Jurkat, Clone E6-1 (cell line): ENCODE measurements around the gene NSUN7. TPM values are rescaled to one million over a fixed set of nuclear protein-coding genes. Genes with fewer than 3 reads are reported as not detected.
"Not testable (repeated sequence)": the region's sequence is repeated elsewhere in the genome, so short reads cannot be mapped to it uniquely, and the experiment has no call there.

Experiments
- DNase-seq: peaks from one replicate; pipeline ENCODE4 v3.0.0-alpha.2; 2011; ENCODE audit warnings: low read depth, low spot score
- H3K4me3 ChIP-seq: 2 replicates; pipeline ENCODE4 v1.5.1; 2011; ENCODE audit warnings: mild to moderate bottlenecking, low read length, control low read depth, moderate library complexity
- polyA plus RNA-seq: library from polyadenylated mRNA; unstranded; fragments of >200 nt; gene quantifications from one replicate; pipeline ENCODE4 v1.2.1, GENCODE V29; 2012; ENCODE audit warnings: missing spikeins; ENCODE audit not compliant: insufficient read length, insufficient read depth

NSUN7 gene, protein sequence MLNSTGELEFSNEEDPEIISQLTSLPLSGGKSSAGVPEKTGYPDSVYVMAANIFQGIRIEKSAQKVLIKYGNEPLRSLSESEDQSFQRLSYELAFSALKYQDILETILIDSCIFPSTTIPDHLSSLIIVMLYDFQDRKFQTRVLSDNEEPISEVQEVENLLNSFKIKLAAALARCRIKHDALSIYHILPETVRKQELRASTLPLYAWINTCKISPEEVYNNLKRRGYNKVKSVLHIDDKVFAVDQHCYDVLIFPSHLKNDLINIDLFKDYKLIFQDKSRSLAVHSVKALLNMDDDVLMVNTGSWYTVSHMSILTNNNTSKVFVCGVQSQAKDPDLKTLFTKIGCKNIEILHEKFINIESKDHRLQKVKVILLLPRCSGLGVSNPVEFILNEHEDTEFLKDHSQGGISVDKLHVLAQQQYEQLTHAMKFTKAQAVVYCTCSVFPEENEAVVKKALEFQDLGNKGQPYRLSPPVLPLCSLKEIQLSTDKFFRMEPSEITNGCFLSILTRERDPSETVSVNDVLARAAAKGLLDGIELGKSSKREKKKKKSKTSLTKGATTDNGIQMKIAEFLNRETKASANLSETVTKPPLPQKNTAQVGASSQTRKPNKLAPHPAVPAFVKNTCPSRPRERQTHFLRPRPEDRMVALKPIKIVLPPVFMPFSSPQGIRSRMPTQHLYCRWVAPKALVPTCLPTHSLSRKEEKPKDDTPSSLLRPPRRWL
- not detected for polyA plus RNA-seq

- H3K4me3 ChIP-seq, result peak within 1 kb of the TSS; percentile 5; the same call in 1 of the 2 replicates
- no peak for DNase-seq
These were observed at the start of gene NSUN7 for GRCh38 chr4:40749717-40750460. Gene NSUN7, plus strand, starts transcription at chr4:40749955. Its CDS starts 739 bp downstream, at chr4:40750694.

GRCh38 chr4:40702137-40702799 is 47.5 kb upstream of the NSUN7 start:
- no peak overlapping the region for H3K4me3 ChIP-seq
- no peak for DNase-seq

- H3K4me3 ChIP-seq, result no peak overlapping the region
- DNase-seq, result no peak
These were observed 47.0 kb upstream of the NSUN7 start for GRCh38 chr4:40702800-40703151.

DNA sequence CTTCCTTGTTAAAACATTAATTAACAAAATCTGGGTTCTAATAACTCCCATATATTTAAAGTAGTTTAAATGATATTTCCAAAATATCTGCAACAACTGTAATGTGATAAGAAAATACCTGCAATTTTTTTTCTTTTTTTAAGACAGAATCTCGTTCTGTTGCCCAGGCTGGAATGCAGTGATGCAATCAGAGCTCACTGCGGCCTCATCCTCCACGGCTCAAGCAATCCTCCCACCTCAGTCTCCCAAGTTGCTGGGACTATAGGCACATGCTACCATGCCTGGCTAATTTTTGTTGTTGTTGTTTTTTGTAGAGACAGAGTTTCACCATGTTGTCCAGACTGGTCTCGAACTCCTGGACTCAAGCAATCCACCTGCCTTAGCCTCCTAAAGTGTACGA is 45.7 kb upstream of the NSUN7 start:
- H3K4me3 ChIP-seq, result no peak overlapping the region
- DNase-seq, result no peak

GRCh38 chr4:40710484-40711254 is 39.1 kb upstream of the NSUN7 start:
- no peak for DNase-seq

GRCh38 chr4:40713001-40713400 is 36.8 kb upstream of the NSUN7 start:
- not testable (repeated sequence) for DNase-seq, H3K4me3 ChIP-seq

More at GRCh38 chr4:40710484-40711254, 39.1 kb upstream of the NSUN7 start:
- no peak overlapping the region for H3K4me3 ChIP-seq

- no peak for DNase-seq
- no peak overlapping the region for H3K4me3 ChIP-seq
These were observed 36.0 kb upstream of the NSUN7 start for GRCh38 chr4:40713798-40714197.

GRCh38 chr4:40718586-40718985 is 31.2 kb upstream of the NSUN7 start:
- no peak for DNase-seq
- no peak overlapping the region for H3K4me3 ChIP-seq

DNA sequence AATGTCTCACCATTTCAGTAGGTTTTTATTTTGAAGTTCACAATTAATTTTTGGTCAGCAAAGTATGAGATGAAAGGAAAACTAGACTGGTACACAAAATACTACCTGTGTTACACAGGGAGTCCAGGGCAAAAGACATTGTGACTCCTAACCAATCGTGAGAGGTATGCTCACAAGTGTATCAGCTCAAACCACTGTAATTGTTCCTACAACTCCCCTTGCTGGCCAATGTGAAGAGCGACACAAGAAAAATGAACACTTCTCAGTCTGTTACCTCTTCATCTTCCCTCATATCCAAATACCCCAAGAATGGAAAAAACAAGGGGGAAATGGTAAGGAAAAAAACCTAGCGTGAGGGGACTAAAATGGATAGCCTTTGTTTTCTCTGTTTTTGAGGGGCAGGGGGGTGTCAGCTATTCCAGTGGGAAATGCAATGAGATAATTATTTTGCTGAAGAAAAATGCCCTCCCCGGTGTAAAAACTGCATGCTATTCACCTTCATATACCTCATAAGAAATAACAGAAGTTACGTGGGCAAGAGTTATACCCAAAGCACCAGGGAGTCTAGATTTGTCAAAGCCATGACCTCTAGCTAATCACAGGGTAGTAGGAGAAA is 30.6 kb upstream of the NSUN7 start:
- H3K4me3 ChIP-seq, result no peak overlapping the region
- peak; percentile 49 for DNase-seq

DNA sequence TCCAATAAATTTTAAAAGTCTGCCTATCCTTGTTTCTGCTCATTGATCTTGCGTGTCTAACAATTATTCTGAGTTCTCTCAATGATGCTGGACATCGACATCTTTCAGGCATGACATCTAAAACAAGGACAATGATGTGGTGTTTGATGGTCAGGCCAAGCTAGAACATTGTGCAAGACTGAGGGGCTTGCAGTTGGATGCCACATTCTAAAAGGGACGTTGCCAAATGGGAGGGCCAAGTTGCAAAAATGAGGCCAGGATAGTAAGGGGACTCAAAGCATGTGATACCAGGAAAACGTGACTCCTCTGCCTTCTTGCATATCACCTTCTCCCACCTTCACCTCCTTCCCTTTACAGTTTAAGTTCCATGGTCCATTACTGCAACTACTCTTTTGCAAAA is 29.4 kb upstream of the NSUN7 start:
- no peak for DNase-seq
- no peak overlapping the region for H3K4me3 ChIP-seq

DNA sequence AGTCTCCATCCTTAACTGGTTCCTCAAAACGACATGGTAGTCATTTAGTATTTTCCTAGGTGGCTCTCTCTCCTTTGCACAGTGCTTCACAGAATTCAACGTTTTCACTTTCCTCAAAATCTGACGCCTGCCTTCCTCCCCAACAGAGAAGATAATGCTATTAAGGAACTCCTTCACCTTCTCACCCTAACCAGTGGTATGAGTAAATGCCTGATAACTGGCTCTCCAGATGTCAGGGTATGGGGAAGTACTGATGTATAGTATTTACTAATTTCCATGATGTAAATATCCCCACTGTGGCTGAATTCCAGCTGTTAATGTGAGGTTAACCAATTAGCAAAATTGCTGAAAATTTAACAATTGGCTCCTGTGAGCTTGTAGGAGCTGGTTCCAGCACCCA is 28.8 kb upstream of the NSUN7 start:
- DNase-seq, result no peak
- H3K4me3 ChIP-seq, result no peak overlapping the region

- no peak overlapping the region for H3K4me3 ChIP-seq
- no peak for DNase-seq
These were observed 28.0 kb upstream of the NSUN7 start for GRCh38 chr4:40721730-40722171.

- DNase-seq, result peak; percentile 17
These were observed 27.1 kb upstream of the NSUN7 start for GRCh38 chr4:40722576-40723161.

DNA sequence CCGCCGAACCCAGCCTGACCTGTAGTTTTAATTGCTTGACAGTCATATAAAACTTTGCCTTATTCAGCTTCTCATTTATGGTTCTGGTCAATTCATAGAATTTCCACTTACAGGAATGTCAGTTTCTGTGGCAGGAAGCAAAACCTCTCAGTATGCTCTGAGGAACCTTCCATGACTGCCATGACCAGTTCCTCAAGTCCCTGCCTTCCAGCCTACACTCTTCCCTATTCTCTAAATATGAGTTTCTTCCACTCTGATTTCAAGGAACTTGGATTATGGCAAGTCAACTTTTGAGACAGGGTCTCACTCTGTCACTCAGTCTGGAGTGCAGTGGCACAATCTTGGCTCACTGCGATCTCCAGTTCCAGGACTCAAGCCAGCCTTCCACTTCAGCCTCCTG is 26.0 kb upstream of the NSUN7 start:
- no peak overlapping the region for H3K4me3 ChIP-seq

More at GRCh38 chr4:40722576-40723161, 27.1 kb upstream of the NSUN7 start:
- H3K4me3 ChIP-seq, result no peak overlapping the region

GRCh38 chr4:40728333-40728732 is 21.4 kb upstream of the NSUN7 start:
- no peak for DNase-seq
- no peak overlapping the region for H3K4me3 ChIP-seq

More for the DNA sequence above, 26.0 kb upstream of the NSUN7 start:
- DNase-seq, result no peak

DNA sequence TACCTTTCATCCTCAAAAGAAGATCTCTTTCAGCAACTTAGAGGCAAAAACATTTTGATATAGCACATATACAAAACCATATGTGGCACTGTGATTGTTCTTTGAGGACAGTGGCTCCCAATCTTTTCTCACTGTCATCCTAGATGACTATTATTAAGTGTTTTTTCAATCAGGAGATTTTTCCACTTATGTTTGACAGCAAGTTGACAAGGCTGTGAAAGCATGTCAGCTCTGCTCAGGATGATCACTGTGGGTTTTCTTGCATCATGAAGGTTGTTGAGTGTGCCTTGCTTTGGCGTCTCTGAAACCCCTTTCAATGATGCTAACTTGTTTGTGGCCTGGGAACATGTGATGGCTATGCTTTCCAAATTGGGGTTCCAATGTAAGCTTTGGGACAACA is 20.2 kb upstream of the NSUN7 start:
- H3K4me3 ChIP-seq, result no peak overlapping the region
- DNase-seq, result no peak

GRCh38 chr4:40730091-40730679 is 19.6 kb upstream of the NSUN7 start:
- DNase-seq, result no peak
- no peak overlapping the region for H3K4me3 ChIP-seq
